HEK293 (cell line): ENCODE measurements around the gene C21orf91.

Experiments used
- CTCF ChIA-PET: fragments of 350-600 bp; formaldehyde crosslinking; extraction: SDS; loops from one replicate; lab custom pipeline; 2021; ENCODE audit warnings: antibody characterized with exemption; lab: Yijun Ruan, JAX
- POLR2A ChIA-PET: fragments of 300-600 bp; formaldehyde crosslinking; extraction: SDS; loops from one replicate; lab custom pipeline; 2020; ENCODE audit warnings: antibody characterized with exemption, inconsistent platforms; lab: Yijun Ruan, JAX
- H3K27ac ChIP-seq: fragments of 200-500 bp; sonication (Bioruptor generic); 2 replicates; pipeline ENCODE4 v1.5.1; 2014; ENCODE audit warnings: low read depth, low read length, control low read depth, inconsistent platforms; ENCODE audit errors: extremely low read depth
- H3K36me3 ChIP-seq, 2 experiments: fragments of 200-500 bp in 1 of 2; sonication (Bioruptor generic) in 1 of 2; 1 replicate in 1 of 2; 2 replicates in 1 of 2; pipeline ENCODE4 v1.5.1; 2014 to 2017; ENCODE audit warnings: inconsistent platforms in 2 of 2, low read length in 2 of 2; ENCODE audit not compliant: control insufficient read depth in 2 of 2, insufficient read depth in 1 of 2
- H3K4me1 ChIP-seq: fragments of 200-500 bp; sonication (Bioruptor generic); 2 replicates; pipeline ENCODE4 v1.5.1; 2014; ENCODE audit warnings: mild to moderate bottlenecking, low read length, inconsistent platforms; ENCODE audit not compliant: control insufficient read depth, insufficient read depth
- H3K4me3 ChIP-seq: 2 replicates; pipeline ENCODE4 v1.5.1; 2011; ENCODE audit warnings: low read depth, mild to moderate bottlenecking, control low read depth, low read length, moderate library complexity
- H3K9me3 ChIP-seq: fragments of 200-500 bp; sonication (Bioruptor generic); 2 replicates; pipeline ENCODE4 v1.5.1; 2014; ENCODE audit warnings: low read depth, low read length, inconsistent platforms; ENCODE audit not compliant: control insufficient read depth, insufficient read depth
- AEBP2 ChIP-seq: fragments of 450-650 bp; formaldehyde crosslinking; IDR thresholded peaks from 2 replicates; pipeline ENCODE4 v1.5.1; 2016; ENCODE audit warnings: missing biosample characterization, missing genetic modification characterization, borderline replicate concordance
- BCL11B ChIP-seq: fragments of 450-650 bp; formaldehyde crosslinking; IDR thresholded peaks from 2 replicates; pipeline ENCODE4 v1.5.1; 2016; ENCODE audit warnings: low read depth, missing biosample characterization, missing genetic modification characterization
- CTCF ChIP-seq: fragments of 450-650 bp; formaldehyde crosslinking; IDR thresholded peaks from 2 replicates; pipeline ENCODE4 v1.5.1; 2016; ENCODE audit warnings: missing biosample characterization, missing genetic modification characterization
- GFI1B ChIP-seq: fragments of 450-650 bp; formaldehyde crosslinking; IDR thresholded peaks from 2 replicates; pipeline ENCODE4 v1.5.1; 2016; ENCODE audit warnings: missing biosample characterization, missing genetic modification characterization
- GLI4 ChIP-seq: fragments of 450-650 bp; formaldehyde crosslinking; IDR thresholded peaks from 2 replicates; pipeline ENCODE4 v1.5.1; 2016; ENCODE audit warnings: missing biosample characterization, missing genetic modification characterization
- SP3 ChIP-seq: fragments of 450-650 bp; formaldehyde crosslinking; IDR thresholded peaks from 2 replicates; pipeline ENCODE4 v1.5.1; 2016; ENCODE audit warnings: missing biosample characterization, missing genetic modification characterization
- YY2 ChIP-seq: fragments of 450-650 bp; formaldehyde crosslinking; IDR thresholded peaks from 2 replicates; pipeline ENCODE4 v1.5.1; 2016; ENCODE audit warnings: missing biosample characterization, missing genetic modification characterization
- ZBTB8A ChIP-seq: fragments of 450-650 bp; formaldehyde crosslinking; IDR thresholded peaks from 2 replicates; pipeline ENCODE4 v1.5.1; 2016; ENCODE audit warnings: missing biosample characterization, missing genetic modification characterization
- ZNF157 ChIP-seq: fragments of 450-650 bp; formaldehyde crosslinking; IDR thresholded peaks from 2 replicates; pipeline ENCODE4 v1.5.1; 2016; ENCODE audit warnings: missing biosample characterization, missing genetic modification characterization
- ZNF169 ChIP-seq: fragments of 450-650 bp; formaldehyde crosslinking; IDR thresholded peaks from 2 replicates; pipeline ENCODE4 v1.5.1; 2016; ENCODE audit warnings: missing biosample characterization, missing genetic modification characterization
- ZNF214 ChIP-seq: fragments of 450-650 bp; formaldehyde crosslinking; IDR thresholded peaks from 2 replicates; pipeline ENCODE4 v1.5.1; 2017; ENCODE audit warnings: missing biosample characterization, mild to moderate bottlenecking, missing genetic modification characterization, borderline replicate concordance
- ZNF248 ChIP-seq: fragments of 450-650 bp; formaldehyde crosslinking; IDR thresholded peaks from 2 replicates; pipeline ENCODE4 v1.5.1; 2017; ENCODE audit warnings: missing biosample characterization, missing genetic modification characterization
- ZNF292 ChIP-seq: fragments of 450-650 bp; formaldehyde crosslinking; IDR thresholded peaks from 2 replicates; pipeline ENCODE4 v1.5.1; 2016; ENCODE audit warnings: low read depth, missing biosample characterization, missing genetic modification characterization, borderline replicate concordance
- ZNF366 ChIP-seq: fragments of 450-650 bp; formaldehyde crosslinking; conservative IDR thresholded peaks from 2 replicates; pipeline ENCODE4 v1.5.1; 2016; ENCODE audit warnings: missing biosample characterization, missing genetic modification characterization
- ZNF433 ChIP-seq: fragments of 450-650 bp; formaldehyde crosslinking; IDR thresholded peaks from 2 replicates; pipeline ENCODE4 v1.5.1; 2016; ENCODE audit warnings: missing biosample characterization, missing genetic modification characterization, low read depth
- ZNF449 ChIP-seq: fragments of 450-650 bp; formaldehyde crosslinking; IDR thresholded peaks from 2 replicates; pipeline ENCODE4 v1.5.1; 2017; ENCODE audit warnings: missing biosample characterization, mild to moderate bottlenecking, missing genetic modification characterization, moderate library complexity
- ZNF510 ChIP-seq: fragments of 450-650 bp; formaldehyde crosslinking; IDR thresholded peaks from 2 replicates; pipeline ENCODE4 v1.5.1; 2018; ENCODE audit warnings: mild to moderate bottlenecking, missing genetic modification characterization, missing biosample characterization; ENCODE audit not compliant: insufficient replicate concordance
- ZNF548 ChIP-seq: fragments of 450-650 bp; formaldehyde crosslinking; IDR thresholded peaks from 2 replicates; pipeline ENCODE4 v1.5.1; 2016; ENCODE audit warnings: missing biosample characterization, missing genetic modification characterization
- ZNF561 ChIP-seq: fragments of 450-650 bp; IDR thresholded peaks from 2 replicates; pipeline ENCODE4 v1.5.1; 2018; ENCODE audit warnings: missing biosample characterization, missing genetic modification characterization, borderline replicate concordance
- ZNF645 ChIP-seq: fragments of 450-650 bp; formaldehyde crosslinking; IDR thresholded peaks from 2 replicates; pipeline ENCODE4; 2016; ENCODE audit warnings: missing biosample characterization, missing genetic modification characterization
- ZNF76 ChIP-seq: fragments of 450-650 bp; formaldehyde crosslinking; IDR thresholded peaks from 2 replicates; pipeline ENCODE4; 2016; ENCODE audit warnings: low read depth, missing biosample characterization, missing genetic modification characterization, borderline replicate concordance
- TF ChIP-seq, protein P1 (sequence below): fragments of 450-650 bp; formaldehyde crosslinking; IDR thresholded peaks from 2 replicates; pipeline ENCODE4 v1.5.1; 2016; ENCODE audit warnings: missing biosample characterization, missing genetic modification characterization
- TF ChIP-seq, protein P2 (sequence below): fragments of 450-650 bp; formaldehyde crosslinking; conservative IDR thresholded peaks from 2 replicates; pipeline ENCODE4 v1.5.1; 2016; ENCODE audit warnings: low read depth, missing biosample characterization, missing genetic modification characterization

Gene C21orf91

GRCh38 chr21:17785403-17785788, 33.8 kb downstream of the C21orf91 start (continued):
- TF ChIP-seq, protein P1, sequence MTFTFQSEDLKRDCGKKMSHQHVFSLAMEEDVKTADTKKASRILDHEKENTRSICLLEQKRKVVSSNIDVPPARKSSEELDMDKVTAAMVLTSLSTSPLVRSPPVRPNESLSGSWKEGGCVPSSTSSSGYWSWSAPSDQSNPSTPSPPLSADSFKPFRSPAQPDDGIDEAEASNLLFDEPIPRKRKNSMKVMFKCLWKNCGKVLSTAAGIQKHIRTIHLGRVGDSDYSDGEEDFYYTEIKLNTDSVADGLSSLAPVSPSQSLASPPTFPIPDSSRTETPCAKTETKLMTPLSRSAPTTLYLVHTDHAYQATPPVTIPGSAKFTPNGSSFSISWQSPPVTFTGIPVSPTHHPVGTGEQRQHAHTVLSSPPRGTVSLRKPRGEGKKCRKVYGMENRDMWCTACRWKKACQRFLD (tag by site-specific recombination): no peak
- TF ChIP-seq ZNF548 (tag by site-specific recombination) (no peak), ZNF449 (tag by site-specific recombination) (no peak), ZNF645 (tag by site-specific recombination) (no peak), BCL11B (no peak), GFI1B (tag by site-specific recombination) (no peak), ZNF561 (tag by site-specific recombination) (no peak), ZBTB8A (tag by site-specific recombination) (no peak)

- ChIA-PET POLR2A (no interaction called here), CTCF (interaction anchor here (0.6 kb wide), 1 partner anchor 106 kb away, joined by 4 read pairs; no protein-coding TSS in a partner anchor)
- Histone ChIP-seq H3K36me3 (peaks cover 5 to 19% of the 10 kb centered on the region in 2 experiments; a peak in 2 of 3 replicates), H3K4me1 (no peaks in the 10 kb centered on the region), H3K4me3 (no peak overlapping the region), H3K9me3 (no peaks in the 10 kb centered on the region), H3K27ac (no peak overlapping the region)
- TF ChIP-seq ZBTB8A (tag by site-specific recombination) (no peak), SP3 (no peak), ZNF214 (tag by site-specific recombination) (no peak), ZNF366 (tag by site-specific recombination) (no peak), CTCF (tag by site-specific recombination) (no peak), ZNF76 (tag by site-specific recombination) (no peak), ZNF510 (tag by site-specific recombination) (no peak), ZNF169 (tag by site-specific recombination) (no peak), GLI4 (no peak), AEBP2 (tag by site-specific recombination) (no peak), ZNF548 (tag by site-specific recombination) (no peak), YY2 (tag by site-specific recombination) (no peak), ZNF248 (no peak), ZNF292 (tag by site-specific recombination) (no peak), ZNF157 (no peak), ZNF433 (tag by site-specific recombination) (no peak)
- TF ChIP-seq, protein P2, sequence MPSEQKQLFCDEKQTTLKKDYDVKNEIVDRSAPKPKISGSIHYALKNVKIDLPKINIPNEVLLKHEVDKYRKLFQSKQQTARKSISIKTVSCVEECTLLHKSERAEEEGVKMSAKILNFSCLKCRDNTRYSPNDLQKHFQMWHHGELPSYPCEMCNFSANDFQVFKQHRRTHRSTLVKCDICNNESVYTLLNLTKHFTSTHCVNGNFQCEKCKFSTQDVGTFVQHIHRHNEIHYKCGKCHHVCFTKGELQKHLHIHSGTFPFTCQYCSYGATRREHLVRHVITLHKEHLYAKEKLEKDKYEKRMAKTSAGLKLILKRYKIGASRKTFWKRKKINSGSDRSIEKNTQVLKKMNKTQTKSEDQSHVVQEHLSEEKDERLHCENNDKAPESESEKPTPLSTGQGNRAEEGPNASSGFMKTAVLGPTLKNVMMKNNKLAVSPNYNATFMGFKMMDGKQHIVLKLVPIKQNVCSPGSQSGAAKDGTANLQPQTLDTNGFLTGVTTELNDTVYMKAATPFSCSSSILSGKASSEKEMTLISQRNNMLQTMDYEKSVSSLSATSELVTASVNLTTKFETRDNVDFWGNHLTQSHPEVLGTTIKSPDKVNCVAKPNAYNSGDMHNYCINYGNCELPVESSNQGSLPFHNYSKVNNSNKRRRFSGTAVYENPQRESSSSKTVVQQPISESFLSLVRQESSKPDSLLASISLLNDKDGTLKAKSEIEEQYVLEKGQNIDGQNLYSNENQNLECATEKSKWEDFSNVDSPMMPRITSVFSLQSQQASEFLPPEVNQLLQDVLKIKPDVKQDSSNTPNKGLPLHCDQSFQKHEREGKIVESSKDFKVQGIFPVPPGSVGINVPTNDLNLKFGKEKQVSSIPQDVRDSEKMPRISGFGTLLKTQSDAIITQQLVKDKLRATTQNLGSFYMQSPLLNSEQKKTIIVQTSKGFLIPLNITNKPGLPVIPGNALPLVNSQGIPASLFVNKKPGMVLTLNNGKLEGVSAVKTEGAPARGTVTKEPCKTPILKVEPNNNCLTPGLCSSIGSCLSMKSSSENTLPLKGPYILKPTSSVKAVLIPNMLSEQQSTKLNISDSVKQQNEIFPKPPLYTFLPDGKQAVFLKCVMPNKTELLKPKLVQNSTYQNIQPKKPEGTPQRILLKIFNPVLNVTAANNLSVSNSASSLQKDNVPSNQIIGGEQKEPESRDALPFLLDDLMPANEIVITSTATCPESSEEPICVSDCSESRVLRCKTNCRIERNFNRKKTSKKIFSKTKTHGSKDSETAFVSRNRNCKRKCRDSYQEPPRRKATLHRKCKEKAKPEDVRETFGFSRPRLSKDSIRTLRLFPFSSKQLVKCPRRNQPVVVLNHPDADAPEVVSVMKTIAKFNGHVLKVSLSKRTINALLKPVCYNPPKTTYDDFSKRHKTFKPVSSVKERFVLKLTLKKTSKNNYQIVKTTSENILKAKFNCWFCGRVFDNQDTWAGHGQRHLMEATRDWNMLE: no peak
These were observed 34.4 kb downstream of the C21orf91 start for GRCh38 chr21:17784604-17785402.
